GM18867 (cell line): ENCODE data around the gene ZNF581.

Experiments used
- ATAC-seq: cut with Tn5 transposase; IDR thresholded peaks from one replicate; pipeline ENCODE4 v1.9.1; 2021; ENCODE audit warnings: mild to moderate bottlenecking, moderate library complexity; ENCODE audit not compliant: unreplicated experiment

ZNF581 gene, protein sequence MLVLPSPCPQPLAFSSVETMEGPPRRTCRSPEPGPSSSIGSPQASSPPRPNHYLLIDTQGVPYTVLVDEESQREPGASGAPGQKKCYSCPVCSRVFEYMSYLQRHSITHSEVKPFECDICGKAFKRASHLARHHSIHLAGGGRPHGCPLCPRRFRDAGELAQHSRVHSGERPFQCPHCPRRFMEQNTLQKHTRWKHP

GRCh38 chr19:55643003-55643886 is at the start of gene ZNF581:
TSS of gene ZNF581 (plus strand) at chr19:55643649. CDS start at chr19:55644572, 923 bp downstream.
- peak; percentile 32 for ATAC-seq

- ATAC-seq: no peak
Observed at GRCh38 chr19:55594996-55595545, 48.4 kb upstream of the ZNF581 start.

- no peak for ATAC-seq
Observed at GRCh38 chr19:55596304-55596703, 47.1 kb upstream of the ZNF581 start.

- ATAC-seq: no peak
Observed at GRCh38 chr19:55597501-55597921, 45.9 kb upstream of the ZNF581 start.

DNA sequence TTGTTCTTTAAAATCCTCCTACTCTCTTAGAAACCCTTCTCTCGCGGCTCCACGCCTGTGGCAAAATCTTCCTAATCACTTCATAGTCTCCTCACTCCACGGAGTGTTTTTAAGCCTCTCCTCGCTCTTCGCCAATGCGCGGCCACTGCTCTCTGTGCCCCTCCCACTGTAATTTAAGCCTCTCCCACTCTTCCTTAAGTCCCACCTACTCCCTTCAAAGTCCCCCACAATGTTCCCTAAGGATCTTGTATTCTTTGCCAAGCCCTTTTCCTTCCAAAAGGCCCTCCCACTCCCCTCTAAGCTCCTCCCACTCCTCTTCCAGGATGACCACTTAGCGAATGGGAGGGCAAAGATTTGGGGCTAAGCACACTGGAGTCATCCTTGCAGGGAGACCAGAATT is 45.4 kb upstream of the ZNF581 start:
- ATAC-seq: no peak

DNA sequence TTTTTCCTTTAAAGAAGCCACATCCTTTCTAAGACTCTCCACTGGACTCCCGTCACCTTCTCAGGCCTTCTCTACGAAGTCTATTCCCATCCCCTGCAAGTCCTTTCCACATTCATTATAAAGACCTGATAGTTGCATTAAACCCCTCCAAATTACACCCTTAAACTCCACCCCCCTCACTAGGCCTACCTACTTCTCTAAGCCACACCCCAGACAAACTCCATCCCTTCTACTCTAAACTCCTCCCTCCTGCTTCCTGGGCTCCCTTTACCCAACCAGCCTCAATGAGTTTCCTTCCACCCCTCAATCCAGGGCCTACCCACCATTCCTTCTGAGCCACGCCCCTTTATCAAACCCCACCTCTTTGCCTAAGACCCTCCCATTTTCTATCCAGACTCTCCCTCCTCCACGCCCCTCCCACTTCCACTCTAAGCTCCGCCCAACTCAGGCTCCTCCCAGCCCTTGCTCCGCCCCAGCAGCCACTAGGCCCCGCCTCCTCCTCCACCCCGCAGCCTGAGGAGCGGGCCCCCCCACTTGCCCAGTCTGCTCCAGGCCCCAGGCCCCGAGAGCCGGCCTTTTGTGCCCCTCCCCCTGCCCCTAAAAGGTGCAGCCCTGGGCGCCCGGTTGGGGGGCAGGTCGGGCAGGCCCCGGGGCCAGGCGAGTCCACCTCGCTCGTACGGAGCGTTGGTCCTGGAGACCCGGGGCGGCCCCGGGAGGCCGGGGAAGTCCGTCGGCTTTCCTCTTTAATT is 44.6 kb upstream of the ZNF581 start:
- ATAC-seq: peak; percentile 49

GRCh38 chr19:55599468-55599841 is 44.0 kb upstream of the ZNF581 start, which contains the start of gene FIZ1:
TSS of gene FIZ1 (minus strand) at chr19:55599517. CDS start at chr19:55597865, 1,652 bp downstream.
- peak; percentile 61 for ATAC-seq

DNA sequence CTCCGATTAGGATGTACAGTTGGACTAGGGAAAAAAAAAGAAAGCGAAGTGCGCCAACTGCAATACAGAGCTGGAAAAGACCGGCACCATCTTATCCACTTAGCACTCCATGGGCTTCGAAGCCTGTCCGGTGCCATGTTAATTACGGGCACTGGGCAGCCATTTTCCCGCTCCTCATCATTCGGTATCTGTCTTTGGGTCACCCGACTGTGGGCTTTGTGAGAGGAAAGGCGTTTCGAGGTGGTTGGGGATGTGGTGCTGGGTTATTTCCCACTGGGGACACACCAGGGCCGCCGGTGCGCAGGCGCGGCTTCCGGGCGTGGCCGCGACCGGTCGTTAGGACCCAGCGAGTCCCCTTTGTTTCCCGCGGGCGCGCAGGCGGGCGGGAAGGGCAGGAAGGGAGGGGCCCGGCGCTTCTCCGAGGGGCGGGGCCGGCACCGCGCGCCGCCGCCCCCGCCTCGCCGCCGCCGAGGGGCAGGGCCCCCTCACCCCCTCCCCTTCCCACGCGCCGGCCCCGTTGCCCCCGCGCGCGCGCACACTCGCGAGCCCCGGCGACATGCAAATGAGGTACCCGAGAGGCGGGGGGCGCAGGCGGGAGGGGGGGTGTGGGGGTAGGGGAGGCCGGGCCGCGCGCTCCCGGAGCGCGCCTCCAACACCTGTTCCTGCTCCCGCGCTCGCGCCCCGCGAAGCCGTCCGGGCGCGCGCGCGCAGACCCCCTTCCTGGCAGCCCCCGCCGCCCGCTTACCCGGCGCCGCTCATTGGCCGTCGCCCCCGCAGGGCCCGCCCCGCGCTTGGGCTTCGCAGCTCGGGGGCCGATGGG is 43.4 kb upstream of the ZNF581 start, which contains the start of gene ZNF524:
Gene ZNF524 (plus strand): TSS at position 447 of the 820 bp plus-strand sequence. CDS start 1,825 bp downstream, outside the sequence.
- peak; percentile 42 for ATAC-seq

- no peak for ATAC-seq
Observed at GRCh38 chr19:55600662-55601028, 42.8 kb upstream of the ZNF581 start.

- ATAC-seq: no peak
Observed at GRCh38 chr19:55601084-55601483, 42.4 kb upstream of the ZNF581 start.

DNA sequence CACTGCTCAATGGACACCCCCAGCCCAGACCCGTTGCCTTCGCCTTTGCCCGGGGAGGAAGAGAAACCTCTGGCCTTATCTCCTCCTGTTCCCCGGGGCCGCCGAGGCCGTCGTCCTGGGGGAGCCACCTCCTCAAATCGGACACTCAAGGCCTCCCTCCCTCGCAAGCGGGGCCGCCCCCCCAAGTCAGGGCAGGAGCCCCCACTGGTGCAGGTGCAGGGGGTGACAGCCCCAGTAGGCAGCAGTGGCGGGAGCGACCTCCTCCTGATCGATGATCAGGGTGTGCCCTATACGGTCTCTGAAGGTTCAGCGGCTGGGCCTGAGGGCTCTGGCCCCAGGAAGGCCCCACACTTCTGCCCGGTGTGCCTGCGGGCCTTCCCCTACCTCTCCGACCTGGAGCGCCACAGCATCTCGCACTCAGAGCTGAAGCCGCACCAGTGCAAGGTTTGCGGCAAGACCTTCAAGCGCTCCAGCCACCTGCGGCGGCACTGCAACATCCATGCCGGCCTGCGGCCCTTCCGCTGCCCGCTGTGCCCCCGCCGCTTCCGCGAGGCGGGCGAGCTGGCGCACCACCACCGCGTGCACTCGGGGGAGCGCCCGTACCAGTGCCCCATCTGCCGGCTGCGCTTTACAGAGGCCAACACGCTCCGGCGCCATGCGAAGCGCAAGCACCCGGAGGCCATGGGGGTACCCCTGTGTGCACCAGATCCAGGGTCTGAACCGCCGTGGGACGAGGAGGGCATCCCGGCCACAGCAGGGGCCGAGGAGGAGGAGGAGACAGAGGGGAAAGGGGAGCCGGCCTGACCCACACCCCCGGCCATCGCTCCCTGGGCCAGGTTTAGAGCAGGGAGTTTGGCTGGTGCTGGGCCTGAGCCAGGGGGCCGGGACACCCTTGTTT is 41.1 kb upstream of the ZNF581 start:
- no peak for ATAC-seq

- no peak for ATAC-seq
Observed at GRCh38 chr19:55603115-55603514, 40.3 kb upstream of the ZNF581 start.

- ATAC-seq: no peak
Observed at GRCh38 chr19:55603581-55604292, 39.7 kb upstream of the ZNF581 start.

DNA sequence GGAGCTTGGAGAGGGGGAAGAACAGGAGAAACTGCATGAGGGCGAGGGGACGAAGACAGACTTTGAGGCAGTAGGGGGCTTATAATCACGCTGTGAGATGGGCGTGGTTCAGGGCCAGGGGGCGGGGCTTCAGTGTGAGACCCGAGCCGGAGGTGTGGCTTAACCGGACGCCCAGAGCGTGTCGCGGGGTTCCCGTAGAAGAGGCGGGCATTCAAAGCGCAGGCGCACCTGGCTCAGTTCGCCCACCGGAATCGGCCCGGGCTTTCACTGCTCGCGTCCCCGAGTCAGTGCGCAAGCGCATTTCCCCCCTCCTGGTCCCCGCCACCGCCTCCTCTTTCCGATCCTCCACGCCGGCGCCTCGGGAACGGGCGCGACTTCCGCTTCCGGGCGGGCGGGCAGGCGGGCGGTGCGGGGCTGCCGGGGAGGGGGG is 38.2 kb upstream of the ZNF581 start:
- ATAC-seq: peak; percentile 71

- ATAC-seq: peak; percentile 22
Observed at GRCh38 chr19:55605637-55606470, 37.6 kb upstream of the ZNF581 start, which contains the start of gene ZNF865. TSS of gene ZNF865 (plus strand) at chr19:55605647. CDS start at chr19:55613619, 7,972 bp downstream.

GRCh38 chr19:55606471-55606787 is 37.0 kb upstream of the ZNF581 start:
- no peak for ATAC-seq

DNA sequence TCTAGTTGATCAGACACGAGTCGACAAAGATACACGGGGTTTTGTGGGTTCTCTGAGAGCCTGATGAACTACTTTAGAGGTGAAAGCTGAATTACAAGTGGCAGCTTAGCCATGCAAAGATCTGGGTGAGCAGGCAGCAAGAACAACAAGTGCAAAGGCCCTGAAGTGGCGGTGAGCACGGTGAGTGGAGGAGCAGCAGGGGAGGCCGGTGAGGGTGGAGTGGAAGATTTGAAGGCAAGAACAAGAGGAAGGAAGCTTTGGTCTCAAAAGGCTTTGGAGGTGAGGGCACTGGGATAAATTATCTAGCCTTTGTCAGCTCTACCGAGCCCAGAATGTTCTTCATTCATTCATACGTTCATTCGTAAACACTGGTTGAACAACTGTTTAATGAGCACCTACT is 36.6 kb upstream of the ZNF581 start:
- ATAC-seq: no peak

- ATAC-seq: no peak
Observed at GRCh38 chr19:55609326-55609725, 34.1 kb upstream of the ZNF581 start.
